Measurements from ENCODE around the gene TTC39C. TPM values are rescaled to one million over a fixed set of nuclear protein-coding genes. Genes with fewer than 3 reads are reported as not detected.

Gene TTC39C
- total and polyA plus RNA-seq, 3 donors from 2014 or later = 57.7 to 70.4 (median 68.3) TPM

DNA sequence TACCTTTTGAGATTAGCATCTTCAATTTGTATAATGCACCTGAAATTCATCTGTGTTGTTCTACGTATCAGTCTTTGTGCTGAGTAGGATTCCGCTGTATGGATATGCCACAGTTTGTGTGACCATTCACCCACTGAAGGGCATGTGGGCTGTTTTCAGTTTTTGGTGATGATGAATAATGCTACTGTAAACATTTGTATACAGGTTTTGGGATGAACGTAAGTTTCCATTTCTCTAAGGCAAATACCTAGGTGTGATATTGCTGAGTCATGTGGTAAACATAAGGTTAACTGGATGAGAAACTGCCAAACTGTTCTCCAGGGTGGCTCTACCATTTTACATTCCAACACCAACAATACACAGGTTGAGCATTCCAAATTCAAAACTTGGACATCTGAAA lies 159.4 kb downstream of the TTC39C start:
- intact Hi-C loops (cut with DNase I; ENCODE audit: low total_unique reads) = no loop called here
- H3K27me3 ChIP-seq = no peaks in the 10 kb centered on the region
- TF ChIP-seq, protein P1, sequence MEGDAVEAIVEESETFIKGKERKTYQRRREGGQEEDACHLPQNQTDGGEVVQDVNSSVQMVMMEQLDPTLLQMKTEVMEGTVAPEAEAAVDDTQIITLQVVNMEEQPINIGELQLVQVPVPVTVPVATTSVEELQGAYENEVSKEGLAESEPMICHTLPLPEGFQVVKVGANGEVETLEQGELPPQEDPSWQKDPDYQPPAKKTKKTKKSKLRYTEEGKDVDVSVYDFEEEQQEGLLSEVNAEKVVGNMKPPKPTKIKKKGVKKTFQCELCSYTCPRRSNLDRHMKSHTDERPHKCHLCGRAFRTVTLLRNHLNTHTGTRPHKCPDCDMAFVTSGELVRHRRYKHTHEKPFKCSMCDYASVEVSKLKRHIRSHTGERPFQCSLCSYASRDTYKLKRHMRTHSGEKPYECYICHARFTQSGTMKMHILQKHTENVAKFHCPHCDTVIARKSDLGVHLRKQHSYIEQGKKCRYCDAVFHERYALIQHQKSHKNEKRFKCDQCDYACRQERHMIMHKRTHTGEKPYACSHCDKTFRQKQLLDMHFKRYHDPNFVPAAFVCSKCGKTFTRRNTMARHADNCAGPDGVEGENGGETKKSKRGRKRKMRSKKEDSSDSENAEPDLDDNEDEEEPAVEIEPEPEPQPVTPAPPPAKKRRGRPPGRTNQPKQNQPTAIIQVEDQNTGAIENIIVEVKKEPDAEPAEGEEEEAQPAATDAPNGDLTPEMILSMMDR (IDR thresholded peaks at IDR 0.05) = no peak
- TF ChIP-seq POLR2A (IDR thresholded peaks at IDR 0.05) = no peak
- no peak overlapping the region for H3K27ac ChIP-seq
- WGBS, 2 donors = 89 to 90% methylated on average over 3 of the region's 3 CpGs
- H3K4me1 ChIP-seq = no peaks in the 10 kb centered on the region
- H3K4me3 ChIP-seq = no peak overlapping the region
- no peaks in the 10 kb centered on the region for H3K36me3 ChIP-seq (ENCODE audit: low read depth, missing control alignments)
- no peak for DNase-seq
- no peaks in the 10 kb centered on the region for H3K9me3 ChIP-seq

DNA sequence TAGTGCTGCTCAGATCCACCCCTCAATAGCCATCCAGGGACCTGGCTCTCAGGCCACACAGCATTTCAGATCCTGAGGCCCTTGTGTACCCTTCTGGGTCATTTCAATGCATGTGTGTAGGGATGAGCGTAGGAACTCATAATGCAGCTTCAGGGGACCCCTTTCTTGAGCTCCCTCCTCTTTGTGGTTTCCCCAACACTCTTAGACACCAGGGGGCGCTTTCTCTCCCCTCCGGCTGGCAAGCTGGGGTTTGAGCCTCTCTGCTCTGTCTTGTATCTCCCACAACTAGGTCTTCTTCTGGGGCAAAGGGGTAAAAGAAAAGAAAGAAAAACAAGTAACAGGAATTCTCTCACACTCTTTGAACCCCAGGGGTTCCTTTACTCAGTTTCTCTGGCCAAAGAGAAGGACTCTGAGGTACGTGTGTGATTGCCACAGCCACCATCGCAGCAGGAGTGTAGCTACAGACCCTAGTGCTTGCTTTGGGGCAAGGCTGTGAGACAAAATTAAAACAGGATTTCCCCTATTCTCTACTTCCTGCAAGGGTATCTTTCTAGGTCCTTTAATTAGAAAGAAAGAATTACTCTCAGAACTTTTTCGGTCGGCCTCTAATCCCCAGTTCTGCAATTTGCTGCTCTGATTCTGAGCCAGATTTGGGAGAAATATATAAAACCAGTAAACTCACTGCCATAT lies 162.3 kb downstream of the TTC39C start:
- Histone ChIP-seq H3K4me1 (no peaks in the 10 kb centered on the region), H3K27ac (no peak overlapping the region), H3K9me3 (no peaks in the 10 kb centered on the region), H3K27me3 (no peaks in the 10 kb centered on the region), H3K36me3 (ENCODE audit: low read depth, missing control alignments) (no peaks in the 10 kb centered on the region), H3K4me3 (no peak overlapping the region)
- 75 to 81% methylated on average over 7 of the region's 7 CpGs for WGBS, 2 donors
- TF ChIP-seq, protein P1 (IDR thresholded peaks at IDR 0.05) = peak in 2 of 3 experiments; percentile 43 to 65
- no peak for TF ChIP-seq POLR2A (IDR thresholded peaks at IDR 0.05)
- DNase-seq = peak; percentile 80
- intact Hi-C loops (cut with DNase I; ENCODE audit: low total_unique reads) = no loop called here

DNA sequence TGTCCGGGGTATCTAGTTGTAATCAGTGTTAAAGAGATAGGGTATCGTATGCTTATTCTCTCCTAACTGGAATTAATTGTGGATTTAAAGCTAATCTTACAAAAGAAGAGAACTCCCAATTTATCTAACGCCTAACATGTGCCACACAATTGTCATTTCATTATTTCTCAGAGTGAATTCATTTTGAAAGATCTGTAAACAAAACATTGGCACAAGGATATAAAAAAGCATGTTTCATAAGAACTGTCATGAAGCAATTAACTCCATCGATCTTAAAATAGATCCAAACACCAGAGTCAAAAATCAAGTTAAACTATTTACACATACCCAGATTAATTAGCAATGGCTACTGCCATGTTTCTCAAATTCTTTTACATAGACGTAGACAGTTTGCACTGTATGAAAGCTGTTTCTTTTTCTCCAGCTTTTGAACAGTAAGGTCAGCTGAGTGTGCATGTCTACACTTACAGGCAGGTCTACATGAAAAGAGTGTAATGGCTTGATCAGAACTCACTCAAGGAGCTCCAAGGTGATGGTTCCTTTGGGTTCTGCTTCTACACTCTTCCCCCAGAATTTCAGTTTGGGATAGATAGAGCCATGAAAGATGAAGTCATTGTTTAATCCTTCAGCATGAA lies 163.1 kb downstream of the TTC39C start:
- no peaks in the 10 kb centered on the region for H3K36me3 ChIP-seq (ENCODE audit: low read depth, missing control alignments)
- H3K27me3 ChIP-seq = no peaks in the 10 kb centered on the region
- WGBS, 2 donors = 88 to 92% methylated on average over 5 of the region's 5 CpGs
- intact Hi-C loops (cut with DNase I; ENCODE audit: low total_unique reads) = no loop called here
- TF ChIP-seq, protein P1 (IDR thresholded peaks at IDR 0.05) = no peak
- TF ChIP-seq POLR2A (IDR thresholded peaks at IDR 0.05) = no peak
- H3K4me3 ChIP-seq = no peak overlapping the region
- H3K4me1 ChIP-seq = no peaks in the 10 kb centered on the region
- H3K27ac ChIP-seq = no peak overlapping the region
- H3K9me3 ChIP-seq = no peaks in the 10 kb centered on the region
- DNase-seq = no peak

DNA sequence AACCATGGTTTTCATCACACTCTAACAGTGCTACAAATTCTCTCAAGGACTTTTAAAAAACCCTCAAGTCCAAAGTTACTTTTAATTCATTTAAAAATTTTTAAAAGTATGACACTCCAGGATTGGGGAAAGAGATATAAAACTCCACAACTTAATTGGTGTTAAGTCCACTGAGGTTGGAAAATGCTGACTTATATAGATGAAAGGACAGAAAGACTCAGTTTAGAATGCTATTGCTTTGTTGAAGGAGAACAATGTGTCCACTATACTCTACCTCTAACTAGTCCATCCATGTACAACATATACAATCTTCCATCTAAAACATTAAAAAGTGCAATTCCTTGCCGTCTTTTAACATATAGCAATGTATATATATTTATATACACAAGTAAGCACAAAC lies 165.5 kb downstream of the TTC39C start:
- Histone ChIP-seq H3K36me3 (ENCODE audit: low read depth, missing control alignments) (no peaks in the 10 kb centered on the region), H3K27ac (no peak overlapping the region), H3K9me3 (no peaks in the 10 kb centered on the region), H3K4me1 (no peaks in the 10 kb centered on the region), H3K4me3 (no peak overlapping the region), H3K27me3 (no peaks in the 10 kb centered on the region)
- 78 to 95% methylated on average over 1 of the region's 1 CpG for WGBS, 2 donors
- intact Hi-C loops (cut with DNase I; ENCODE audit: low total_unique reads) = no loop called here
- no peak for TF ChIP-seq POLR2A (IDR thresholded peaks at IDR 0.05)
- TF ChIP-seq, protein P1 (IDR thresholded peaks at IDR 0.05) = no peak
- DNase-seq = no peak
